22Rv1 (cell line): ENCODE measurements around the gene GOLGA2.

ENCODE experiments used
- ZFX ChIP-seq: fragments of 450-650 bp; IDR thresholded peaks from 2 replicates; pipeline ENCODE4 v1.6.1; 2017; ENCODE audit warnings: antibody characterized with exemption, borderline replicate concordance
- TF ChIP-seq, protein P1 (sequence below): fragments of 450-650 bp; IDR thresholded peaks from 2 replicates; pipeline ENCODE4 v1.5.1; 2017; ENCODE audit warnings: mild to moderate bottlenecking

- no peak for TF ChIP-seq ZFX
- TF ChIP-seq, protein P1, sequence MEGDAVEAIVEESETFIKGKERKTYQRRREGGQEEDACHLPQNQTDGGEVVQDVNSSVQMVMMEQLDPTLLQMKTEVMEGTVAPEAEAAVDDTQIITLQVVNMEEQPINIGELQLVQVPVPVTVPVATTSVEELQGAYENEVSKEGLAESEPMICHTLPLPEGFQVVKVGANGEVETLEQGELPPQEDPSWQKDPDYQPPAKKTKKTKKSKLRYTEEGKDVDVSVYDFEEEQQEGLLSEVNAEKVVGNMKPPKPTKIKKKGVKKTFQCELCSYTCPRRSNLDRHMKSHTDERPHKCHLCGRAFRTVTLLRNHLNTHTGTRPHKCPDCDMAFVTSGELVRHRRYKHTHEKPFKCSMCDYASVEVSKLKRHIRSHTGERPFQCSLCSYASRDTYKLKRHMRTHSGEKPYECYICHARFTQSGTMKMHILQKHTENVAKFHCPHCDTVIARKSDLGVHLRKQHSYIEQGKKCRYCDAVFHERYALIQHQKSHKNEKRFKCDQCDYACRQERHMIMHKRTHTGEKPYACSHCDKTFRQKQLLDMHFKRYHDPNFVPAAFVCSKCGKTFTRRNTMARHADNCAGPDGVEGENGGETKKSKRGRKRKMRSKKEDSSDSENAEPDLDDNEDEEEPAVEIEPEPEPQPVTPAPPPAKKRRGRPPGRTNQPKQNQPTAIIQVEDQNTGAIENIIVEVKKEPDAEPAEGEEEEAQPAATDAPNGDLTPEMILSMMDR, result no peak
These were observed 13.1 kb downstream of the GOLGA2 start for GRCh38 chr9:128262687-128263086.
